HPDE6-E6E7 (cell line): Measurements from ENCODE around the gene OBP2B.
"Not testable (repeated sequence)": the region's sequence is repeated elsewhere in the genome, so short reads cannot be mapped to it uniquely, and the experiment has no call there.

Experiments
- DNase-seq: peaks from one replicate; pipeline ENCODE4 v3.0.0; 2011; ENCODE audit warnings: missing footprints; ENCODE audit errors: extremely low spot score

Gene OBP2B

DNA sequence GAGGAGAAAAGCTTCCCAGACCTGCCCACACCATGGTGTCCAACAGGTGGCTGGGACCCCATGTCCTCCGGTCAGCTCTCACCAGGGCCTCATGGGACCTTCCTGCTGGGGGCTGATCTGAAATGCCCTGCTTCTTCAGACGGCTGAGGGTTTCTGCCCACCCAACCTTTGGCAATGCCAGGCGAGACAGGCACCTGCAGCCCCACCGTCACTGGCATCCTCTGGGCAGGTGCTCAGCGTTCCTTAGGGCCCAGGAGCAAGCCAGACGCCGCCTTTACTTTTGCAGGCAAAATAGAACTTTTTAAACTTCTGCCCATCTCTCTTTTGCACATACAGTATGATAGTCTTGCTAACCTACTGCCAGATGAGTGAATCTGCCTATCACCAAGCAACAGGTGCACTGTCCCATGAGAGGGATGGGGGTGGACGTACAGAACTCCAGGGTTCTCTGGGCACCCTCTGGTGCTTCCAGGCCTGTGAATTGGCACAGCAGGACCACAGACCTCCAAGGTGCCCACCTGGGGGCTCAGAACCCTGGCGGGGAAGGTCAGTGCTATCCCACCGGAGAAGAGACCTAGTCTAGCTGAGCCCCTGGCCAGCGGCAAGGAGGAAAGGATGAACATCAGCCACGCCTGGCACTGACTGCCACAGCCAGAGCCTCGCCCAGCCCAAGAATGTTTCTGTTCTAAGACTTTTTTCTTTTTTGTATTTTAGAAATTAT is 7.5 kb downstream of the OBP2B start:
- DNase-seq = no peak

DNA sequence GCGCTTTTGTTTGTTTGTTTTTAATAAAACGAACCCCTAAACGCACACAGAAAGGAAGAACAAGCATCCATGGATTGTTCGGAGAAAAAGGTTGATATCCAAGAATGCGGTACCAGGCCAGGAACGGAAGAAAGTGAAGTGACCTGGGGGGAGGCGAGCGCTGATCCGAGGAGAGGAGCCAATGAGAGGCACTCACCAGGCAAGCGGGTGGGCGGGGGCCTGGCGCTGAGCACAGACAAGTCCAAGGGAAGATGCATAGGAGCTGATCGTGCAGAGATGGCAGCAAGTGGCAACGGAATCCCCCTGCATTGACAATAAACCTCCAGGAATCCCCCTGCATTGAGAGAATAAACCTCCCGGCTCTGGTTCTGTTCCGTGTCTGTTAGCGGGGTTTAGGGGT is 8.4 kb downstream of the OBP2B start:
- DNase-seq = no peak

DNA sequence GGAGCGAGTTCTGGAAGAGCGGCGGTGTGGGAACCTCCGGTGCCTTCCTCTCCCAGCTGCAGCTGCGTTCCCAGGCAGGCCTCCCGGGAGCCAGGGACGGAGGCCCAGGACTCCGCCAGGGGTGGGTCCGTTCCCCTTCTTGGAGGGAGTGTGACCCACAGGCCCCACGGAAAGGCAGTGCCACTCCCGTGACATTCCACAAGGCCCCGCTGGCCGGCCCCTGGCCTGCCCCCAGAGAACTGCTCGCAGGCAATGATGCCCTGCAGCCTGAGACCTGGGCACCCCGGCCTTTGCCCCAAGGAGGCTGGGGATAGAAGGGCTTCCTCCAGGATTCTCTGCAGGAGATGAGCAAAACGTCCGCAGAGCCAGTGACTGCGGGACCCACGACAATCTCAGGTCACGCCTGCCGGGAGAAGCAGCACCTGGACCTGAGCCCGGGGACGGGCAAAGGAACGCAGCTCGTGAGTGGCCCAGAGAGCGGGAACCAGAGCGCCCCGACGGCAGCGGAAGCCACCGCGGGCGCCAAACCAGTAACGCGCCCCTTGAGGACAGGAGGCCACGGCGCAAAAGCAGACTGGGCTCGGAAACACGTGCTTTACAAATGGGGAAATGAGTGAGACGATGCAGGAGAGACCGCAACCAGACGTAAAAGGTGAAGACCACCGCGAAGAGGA is 9.3 kb downstream of the OBP2B start:
- DNase-seq = no peak

DNA sequence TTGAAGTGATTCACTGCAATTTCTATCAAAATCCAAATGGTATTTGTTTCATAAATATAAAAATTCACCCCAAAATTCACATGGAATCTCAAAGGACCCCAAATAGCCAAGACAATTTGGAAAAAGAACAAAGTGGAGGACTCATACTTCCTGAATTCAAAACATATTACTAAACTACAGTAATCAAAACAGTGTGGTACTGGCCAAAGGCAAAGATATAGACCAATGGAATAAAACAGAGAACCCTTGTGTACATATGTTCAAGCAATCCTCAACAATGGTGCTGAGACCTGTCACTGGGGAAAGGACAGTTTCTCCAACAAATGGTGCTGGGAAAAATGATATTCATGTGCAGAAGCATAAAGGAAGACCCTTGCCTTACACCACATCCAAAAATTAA is 14.0 kb downstream of the OBP2B start:
- no peak for DNase-seq

DNA sequence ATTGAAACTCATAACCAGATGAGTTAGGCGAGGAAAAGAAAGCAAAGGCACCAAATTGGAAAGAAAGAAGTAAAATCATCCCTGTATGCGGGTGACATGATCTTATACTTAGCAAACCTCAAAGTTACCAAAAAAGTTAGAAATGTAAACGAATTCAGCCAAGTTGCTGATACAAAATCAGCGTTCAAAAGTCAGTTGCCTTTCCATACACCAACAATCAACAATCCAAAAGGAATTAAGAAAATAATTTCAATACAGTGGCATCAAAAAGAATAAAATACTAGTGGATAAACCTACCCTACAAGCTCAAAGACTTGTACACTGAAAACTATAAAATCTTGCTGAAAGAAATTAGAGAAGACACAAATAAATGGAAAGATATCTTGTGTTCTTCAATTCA is 14.5 kb downstream of the OBP2B start:
- DNase-seq = no peak

DNA sequence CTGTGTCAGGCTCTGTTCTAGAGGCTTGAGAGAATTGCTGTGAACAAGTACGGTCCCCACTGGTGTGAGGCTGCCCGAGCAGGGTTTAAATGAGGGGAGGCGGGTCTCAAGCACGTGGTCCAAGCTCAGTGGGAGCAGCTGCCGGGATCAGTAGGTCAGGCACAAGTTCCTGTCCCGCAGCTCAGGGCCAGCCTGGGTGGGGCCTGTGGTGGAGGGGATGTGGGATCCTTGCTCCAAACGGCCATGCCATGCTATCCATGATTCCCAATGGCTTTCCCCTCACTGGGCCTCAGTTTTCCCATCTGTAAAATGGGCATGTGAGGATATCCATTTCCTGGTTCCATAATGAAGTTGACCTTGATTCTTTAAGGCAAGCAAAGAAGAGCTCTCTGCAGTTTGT is 17.1 kb downstream of the OBP2B start:
- no peak for DNase-seq

DNA sequence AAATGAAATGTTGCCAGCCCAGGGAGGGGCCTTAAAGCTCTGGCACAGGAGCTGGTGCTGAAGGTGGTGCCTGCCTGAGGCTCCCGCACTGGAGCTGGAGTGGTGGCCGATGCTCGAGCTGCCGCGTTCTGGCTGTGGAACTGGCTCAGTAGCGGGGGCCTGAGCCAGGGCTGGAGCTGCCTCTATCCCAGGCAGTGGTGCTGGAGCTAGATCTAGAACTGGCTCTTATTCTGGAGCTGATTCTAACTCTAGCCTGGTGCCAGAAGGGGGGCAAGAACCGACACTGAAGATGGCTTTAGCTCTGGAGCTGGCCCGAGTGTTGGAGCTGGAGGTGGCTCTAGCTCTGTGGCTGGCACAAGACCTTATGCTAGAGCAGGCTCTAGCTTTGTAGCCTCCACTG is 19.2 kb downstream of the OBP2B start:
- no peak for DNase-seq

DNA sequence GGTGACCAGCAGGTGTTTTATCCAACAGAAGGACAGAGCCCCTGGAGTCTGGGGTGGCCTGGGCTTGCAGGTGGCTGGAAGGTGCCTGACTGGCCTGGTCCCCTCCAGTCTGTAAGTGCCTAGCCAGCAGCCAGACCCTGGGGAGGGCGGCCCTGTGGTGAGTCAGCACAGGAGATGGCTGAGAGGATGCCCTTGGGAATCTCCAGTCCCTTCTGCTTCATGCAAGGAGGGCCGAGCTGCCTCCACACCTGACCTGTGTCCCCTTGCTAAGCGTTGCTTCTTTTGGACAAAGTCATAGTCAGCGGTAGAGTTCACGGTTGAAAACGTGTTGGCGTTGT is 20.2 kb downstream of the OBP2B start:
- no peak for DNase-seq

DNA sequence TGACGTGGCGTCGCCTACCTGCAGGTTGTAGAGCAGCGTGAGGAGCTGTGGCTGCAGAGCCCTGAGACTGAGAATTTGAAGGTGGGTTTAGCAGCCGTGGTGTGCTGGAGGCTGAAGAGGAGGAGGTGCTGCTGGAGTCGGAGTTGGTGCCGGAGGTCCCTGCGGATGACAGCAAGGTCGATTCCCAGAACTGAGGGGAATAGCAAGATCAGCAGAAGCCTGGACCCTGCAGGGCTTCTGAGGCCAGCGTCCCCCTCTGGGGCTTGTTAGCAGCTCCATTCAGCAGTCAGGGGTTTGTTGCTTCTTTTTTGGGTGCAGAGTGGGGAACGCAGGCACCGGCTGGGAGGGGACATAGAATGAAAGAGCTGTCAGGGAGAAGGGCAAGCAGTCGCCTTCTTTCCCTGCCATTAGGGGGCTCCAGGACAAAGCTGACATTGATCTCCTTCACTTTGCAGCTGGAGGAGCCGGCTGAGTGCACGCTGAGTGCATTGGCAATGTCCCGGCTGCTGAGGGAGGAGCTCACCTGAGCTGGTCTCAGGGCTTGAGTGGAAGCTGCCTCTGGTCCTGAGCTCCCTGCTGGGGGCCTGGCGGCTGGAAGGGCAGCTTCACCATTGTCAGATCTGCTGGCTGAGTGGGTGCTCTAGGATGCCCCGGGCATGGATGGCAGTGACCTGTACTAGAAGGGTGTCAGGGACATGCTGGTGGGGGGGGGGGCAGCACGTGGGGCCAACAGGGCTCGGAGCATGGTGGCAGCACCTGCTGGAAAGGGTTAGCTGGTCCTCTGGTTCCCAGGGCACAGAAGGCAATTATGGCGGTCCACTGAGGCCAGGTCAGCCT is 20.8 kb downstream of the OBP2B start:
- peak; percentile 44 for DNase-seq

DNA sequence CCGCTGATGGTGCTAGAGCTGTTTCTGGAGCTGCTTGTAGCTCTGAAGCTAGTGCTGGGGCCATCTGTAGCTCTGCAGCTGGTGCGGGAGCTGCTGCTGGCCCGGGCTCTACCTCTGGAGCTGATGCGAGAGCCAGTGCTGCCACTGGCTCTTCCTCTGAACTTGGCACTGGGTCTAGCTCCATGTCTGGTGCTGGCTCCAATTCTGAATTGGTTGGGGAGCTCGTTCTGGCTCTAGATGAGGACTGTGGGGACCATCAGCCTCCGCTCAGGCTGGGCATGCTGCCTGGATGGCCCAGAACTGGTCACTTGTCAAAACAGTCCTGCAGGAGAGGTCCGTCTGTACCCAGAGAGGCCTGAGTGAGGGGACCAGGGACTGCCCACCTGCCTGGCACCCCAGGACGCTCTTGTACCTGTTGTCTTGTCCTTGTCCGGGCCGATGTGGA is 21.5 kb downstream of the OBP2B start:
- DNase-seq = no peak

DNA sequence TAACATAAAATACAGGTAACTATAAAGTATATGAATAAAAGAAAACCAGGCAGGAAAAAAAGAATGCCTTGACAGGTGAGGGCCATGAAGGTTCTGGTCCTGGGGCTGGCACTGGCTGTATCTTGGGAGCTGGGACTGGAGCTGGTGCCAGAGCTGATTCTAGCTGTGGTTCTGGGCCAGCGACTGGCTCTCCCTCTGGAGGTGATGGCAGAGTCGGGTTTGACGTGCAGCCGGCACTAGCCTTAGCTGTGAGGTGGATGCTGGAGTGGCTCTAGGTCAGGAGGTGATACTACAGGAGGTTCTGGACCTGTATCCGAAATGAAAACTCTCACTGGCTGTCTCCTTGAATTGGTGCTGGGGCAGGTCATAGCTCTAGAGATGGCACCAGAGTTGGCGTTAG is 22.3 kb downstream of the OBP2B start:
- DNase-seq = no peak

DNA sequence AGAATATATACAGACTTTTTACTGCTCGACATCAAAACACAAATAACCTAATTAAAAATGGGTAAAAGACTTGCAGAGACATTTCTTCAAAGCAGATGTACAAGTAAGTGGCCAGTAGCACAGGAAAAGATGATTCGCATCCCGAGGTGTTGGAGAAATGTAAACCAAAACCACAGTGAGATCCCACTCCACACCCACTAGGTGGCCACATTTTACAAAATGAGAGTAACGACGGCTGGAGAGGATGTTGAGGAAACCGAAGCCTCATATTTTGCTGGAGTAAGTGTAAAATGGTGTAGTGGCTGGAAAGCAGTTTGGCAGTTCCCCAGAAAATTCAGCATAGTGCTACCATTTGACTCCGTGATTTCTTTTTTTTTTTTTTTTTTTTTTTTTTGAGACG is 24.1 kb downstream of the OBP2B start:
- DNase-seq = peak; percentile 56

DNA sequence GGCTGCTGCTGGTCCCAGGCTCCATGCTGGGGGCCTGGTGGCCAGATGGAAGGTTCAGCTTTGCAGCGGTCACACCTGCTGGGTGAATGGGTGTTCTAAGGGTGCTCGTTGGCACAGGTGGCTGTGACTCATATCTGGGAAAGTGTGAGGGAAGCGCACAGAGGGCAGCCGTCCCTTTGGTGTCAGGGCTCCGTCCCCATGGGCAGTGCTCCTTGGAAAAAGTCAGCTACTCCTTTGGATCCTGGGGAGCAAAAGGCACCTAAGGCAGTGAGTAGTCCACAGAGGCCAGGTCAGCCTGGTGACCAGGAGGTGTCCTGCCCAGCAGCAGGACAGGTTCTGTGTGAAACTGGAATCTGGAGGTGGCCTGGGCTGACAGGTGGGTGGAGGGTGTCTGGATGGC is 26.9 kb downstream of the OBP2B start:
- DNase-seq = no peak

DNA sequence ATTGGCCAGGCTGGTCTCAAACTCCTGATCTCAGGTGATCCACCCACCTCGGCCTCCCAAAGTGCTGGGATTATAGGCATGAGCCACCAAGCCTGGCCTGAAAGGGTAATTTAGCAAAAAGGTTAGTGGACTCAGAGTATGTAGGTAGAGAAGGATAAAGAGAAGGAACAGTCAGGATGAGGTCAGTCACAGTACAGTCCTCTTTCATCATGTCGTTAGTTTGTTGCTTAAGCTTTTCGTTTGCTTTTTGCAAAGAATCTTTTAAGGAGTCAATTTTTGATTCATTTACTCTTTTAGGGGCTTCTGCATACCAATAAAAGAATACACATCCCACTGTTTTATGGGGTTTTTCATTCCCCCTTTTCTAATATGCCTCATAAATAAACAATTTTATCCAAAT is 27.5 kb downstream of the OBP2B start:
- no peak for DNase-seq

DNA sequence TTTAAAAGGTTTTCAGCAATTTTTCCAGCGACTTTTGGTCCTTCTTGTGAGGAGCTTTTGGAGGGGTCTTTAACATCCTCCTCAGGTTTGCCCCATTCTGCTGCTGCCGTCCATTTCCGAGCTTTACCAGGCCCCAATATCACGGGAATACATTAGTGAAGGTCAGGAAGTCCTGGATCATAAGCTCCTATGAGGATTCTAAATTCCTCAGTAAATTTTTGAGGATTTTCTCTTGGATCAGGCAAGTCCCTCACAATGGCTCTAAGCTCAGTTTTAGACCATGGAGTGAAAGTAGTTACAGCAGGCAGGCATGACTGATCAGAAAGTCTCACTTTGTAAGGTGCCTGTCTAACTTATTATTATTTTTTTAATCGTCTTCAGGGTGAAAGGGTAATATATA is 28.1 kb downstream of the OBP2B start:
- no peak for DNase-seq

DNA sequence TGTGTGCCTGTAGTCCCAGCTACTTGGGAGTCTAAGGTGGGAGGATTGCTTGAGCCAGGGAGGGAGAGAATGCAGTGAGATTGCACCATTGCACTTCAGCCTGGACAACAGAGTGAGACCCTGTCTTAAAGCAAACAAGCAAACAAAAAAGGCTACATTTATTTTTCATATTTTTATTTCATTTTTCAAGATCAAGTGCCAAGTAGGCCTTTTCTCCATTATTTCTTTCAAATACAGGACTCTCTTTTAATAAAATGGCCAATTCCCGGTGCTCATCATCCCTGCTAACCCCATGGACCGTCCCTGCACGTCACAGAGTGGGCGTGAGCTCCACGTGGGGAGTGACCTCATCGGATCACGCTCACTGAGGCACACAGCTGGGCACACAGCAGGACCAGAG is 36.0 kb downstream of the OBP2B start:
- DNase-seq = no peak

DNA sequence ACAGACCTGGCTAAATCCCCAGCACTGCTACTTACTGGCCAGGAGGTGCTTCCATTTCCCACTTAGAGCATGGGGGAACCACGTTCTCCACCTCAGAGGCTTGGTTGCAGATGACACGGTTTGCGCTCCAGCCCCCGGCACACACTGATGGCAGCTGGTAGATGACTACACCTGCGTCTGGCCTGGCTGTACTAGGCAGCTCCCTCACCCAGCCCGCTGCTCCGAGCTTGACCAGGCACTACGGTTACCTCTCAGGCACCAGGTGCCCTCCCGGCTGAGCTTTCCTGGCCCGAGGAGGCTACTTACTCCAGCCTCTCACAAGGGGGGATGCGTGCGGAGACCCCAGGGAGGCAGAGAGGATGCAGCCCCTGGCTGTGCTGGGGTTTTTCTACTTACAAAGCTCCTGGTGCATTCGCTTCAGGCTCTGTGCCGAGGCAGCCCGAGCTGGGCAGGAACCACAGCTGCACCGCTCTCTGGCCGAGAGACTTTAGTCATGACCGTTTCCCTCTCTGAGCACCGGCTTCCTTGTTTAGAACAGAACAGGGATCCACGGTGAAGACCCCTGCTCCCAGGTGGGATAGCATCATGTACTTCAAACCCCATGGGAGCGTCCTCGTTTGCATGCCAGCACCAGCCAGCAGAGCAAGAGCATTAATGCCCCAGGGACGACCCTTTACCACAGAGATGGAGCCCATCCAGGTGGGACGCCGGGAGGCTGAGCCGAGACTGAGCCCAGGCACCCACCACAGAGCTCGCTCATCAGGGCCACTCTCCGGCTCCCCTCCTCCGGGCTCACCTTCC is 37.7 kb downstream of the OBP2B start:
- no peak for DNase-seq

DNA sequence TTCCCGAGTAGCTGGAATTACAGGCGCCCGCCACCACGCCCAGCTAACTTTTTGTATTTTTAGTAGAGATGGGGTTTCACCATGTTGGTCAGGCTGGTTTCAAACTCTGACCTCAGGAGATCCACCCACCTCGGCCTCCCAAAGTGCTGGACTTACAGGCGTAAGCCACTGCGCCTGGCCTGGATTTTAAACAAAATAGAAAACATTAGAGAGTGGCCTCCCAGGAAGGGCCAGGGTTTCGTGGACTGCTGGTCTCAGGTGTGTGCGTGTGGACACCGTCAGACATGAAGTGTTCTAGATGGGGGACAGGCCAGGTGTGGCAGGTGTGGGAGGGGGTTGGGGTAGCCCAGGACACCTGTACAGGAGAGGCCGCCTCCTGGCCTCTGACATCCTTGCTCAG is 38.3 kb downstream of the OBP2B start:
- no peak for DNase-seq

DNA sequence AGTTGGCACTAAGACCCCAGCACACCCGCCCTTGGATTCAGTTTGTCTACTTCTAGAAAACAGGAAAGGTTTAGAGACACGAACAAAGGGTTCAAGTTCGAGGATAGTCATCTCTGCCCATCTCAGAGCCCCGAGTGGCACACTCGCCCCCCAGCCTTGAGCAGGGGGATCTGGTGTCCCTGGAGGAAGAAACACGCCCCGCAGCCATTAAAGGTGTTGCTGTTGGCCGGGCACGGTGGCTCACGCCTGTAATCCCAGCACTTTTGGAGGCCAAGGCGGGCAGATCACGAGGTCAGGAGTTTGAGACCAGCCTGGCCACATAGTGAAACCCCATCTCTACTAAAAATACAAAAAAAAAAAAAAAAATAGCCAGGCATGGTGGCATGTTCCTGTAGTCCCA is 39.4 kb downstream of the OBP2B start:
- not testable (repeated sequence) for DNase-seq

DNA sequence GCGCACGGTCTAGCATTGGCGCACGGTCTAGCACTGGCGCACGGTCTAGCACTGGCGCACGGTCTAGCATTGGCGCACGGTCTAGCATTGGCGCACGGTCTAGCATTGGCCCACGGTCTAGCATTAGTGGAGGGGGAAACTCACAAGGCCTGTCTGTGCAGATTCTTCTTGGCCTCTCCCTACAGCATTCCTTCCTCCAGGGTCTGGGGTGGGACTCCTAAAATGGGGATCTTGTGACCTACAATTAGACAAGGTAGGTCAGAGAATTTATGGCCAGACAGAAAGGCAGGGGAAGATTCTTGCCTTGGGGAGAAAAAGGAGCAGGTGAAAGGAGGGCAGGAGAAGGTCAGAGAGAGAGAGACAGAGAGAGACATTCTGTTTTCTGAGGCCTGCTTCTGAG is 39.9 kb downstream of the OBP2B start:
- DNase-seq = no peak

DNA sequence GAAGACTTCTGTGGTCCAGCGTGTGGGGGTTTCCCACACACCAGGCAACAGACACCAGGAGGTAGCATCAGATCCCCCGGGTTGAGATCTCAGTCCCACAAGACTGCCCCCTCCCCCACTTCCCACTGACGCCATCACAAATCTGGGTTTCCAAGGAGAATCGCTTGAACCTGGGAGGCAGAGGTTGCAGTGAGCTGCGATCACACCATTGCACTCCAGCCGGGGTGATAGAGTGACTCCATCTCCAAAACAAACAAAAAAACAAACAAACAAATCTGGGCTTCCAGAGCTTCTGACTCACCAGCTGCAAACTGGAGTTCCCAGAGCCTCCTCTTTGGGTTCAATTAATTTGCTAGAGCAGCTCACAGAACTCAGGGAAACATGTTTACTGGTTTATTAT is 40.6 kb downstream of the OBP2B start:
- DNase-seq = no peak

DNA sequence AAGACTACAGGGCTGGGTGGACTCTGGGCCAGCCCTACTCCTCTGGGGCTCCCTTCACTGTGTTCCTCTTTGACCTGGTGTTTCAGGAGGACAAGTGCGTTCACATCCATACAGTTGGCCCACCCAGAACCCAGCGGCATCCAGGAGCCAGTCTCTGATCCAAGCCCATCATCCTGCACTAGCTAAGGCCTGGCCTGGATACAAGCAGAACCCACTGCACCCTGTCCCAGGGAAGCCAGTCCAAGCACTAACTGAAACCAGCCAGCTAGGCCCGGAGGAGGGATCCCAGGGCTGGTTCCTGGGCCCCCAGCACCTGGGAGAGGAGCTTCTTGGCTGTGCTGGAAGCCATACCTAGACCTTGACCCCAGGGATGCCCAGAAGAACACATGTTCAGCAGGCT is 41.3 kb downstream of the OBP2B start:
- DNase-seq = no peak
